Bone marrow (tissue), 2 donors: ENCODE measurements around the gene PPM1E.
"Not testable (repeated sequence)": the region's sequence is repeated elsewhere in the genome, so short reads cannot be mapped to it uniquely, and the experiment has no call there.

ENCODE experiments used
- DNase-seq, 2 donors: peaks; one replicate each; lab custom pipeline; 2025; lab: John Stamatoyannopoulos, UW

The PPM1E gene

GRCh38 chr17:58840820-58841612 is 85.4 kb downstream of the PPM1E start:
- DNase-seq: no peak

GRCh38 chr17:58846413-58846812 is 90.8 kb downstream of the PPM1E start:
- not testable (repeated sequence) for DNase-seq

GRCh38 chr17:58850106-58850505 is 94.5 kb downstream of the PPM1E start:
- DNase-seq: not testable (repeated sequence)

GRCh38 chr17:58865301-58865700 is 109.6 kb downstream of the PPM1E start:
- DNase-seq: no peak

GRCh38 chr17:58870747-58871146 is 115.1 kb downstream of the PPM1E start:
- no peak for DNase-seq

GRCh38 chr17:58873926-58874325 is 118.3 kb downstream of the PPM1E start:
- no peak for DNase-seq

GRCh38 chr17:58875261-58875660 is 119.6 kb downstream of the PPM1E start:
- DNase-seq: no peak

GRCh38 chr17:58884161-58884560 is 128.5 kb downstream of the PPM1E start:
- DNase-seq: no peak

GRCh38 chr17:58886514-58886913 is 130.9 kb downstream of the PPM1E start:
- no peak for DNase-seq

- DNase-seq: no peak
Measured at GRCh38 chr17:58889928-58890327, 134.3 kb downstream of the PPM1E start.

GRCh38 chr17:58899191-58899590 is 143.5 kb downstream of the PPM1E start:
- no peak for DNase-seq

- no peak for DNase-seq
Measured at GRCh38 chr17:58902322-58902721, 146.7 kb downstream of the PPM1E start.

- no peak for DNase-seq
Measured at GRCh38 chr17:58911741-58912343, 156.2 kb downstream of the PPM1E start.

GRCh38 chr17:58913552-58913951 is 157.9 kb downstream of the PPM1E start:
- no peak for DNase-seq

GRCh38 chr17:58913971-58914769 is 158.5 kb downstream of the PPM1E start:
- DNase-seq: no peak

GRCh38 chr17:58917228-58917627 is 161.6 kb downstream of the PPM1E start:
- no peak for DNase-seq

- no peak for DNase-seq
Measured at GRCh38 chr17:58918072-58918471, 162.4 kb downstream of the PPM1E start.

GRCh38 chr17:58918884-58919283 is 163.2 kb downstream of the PPM1E start:
- DNase-seq: no peak

GRCh38 chr17:58920773-58921172 is 165.1 kb downstream of the PPM1E start:
- DNase-seq: no peak

GRCh38 chr17:58932956-58933355 is 177.3 kb downstream of the PPM1E start:
- no peak for DNase-seq

- DNase-seq: no peak
Measured at GRCh38 chr17:58936295-58936694, 180.6 kb downstream of the PPM1E start.

- no peak for DNase-seq
Measured at GRCh38 chr17:58944166-58944565, 188.5 kb downstream of the PPM1E start.

GRCh38 chr17:58947411-58947810 is 191.8 kb downstream of the PPM1E start:
- DNase-seq: no peak
